Activated CD4-positive, alpha-beta T cell treated with anti-CD3 and anti-CD28 coated beads, Interleukin-2, Interleukin-6, amounts not matched to agents 100 ng/mL and 50 ng/mL, durations not matched to agents 16 hours and 8 hours (primary cell): Measurements from ENCODE around the gene MUC6.

ENCODE experiments used
- DNase-seq: peaks from one replicate; pipeline ENCODE4 v3.0.0-alpha.2; 2020

MUC6 gene, protein sequence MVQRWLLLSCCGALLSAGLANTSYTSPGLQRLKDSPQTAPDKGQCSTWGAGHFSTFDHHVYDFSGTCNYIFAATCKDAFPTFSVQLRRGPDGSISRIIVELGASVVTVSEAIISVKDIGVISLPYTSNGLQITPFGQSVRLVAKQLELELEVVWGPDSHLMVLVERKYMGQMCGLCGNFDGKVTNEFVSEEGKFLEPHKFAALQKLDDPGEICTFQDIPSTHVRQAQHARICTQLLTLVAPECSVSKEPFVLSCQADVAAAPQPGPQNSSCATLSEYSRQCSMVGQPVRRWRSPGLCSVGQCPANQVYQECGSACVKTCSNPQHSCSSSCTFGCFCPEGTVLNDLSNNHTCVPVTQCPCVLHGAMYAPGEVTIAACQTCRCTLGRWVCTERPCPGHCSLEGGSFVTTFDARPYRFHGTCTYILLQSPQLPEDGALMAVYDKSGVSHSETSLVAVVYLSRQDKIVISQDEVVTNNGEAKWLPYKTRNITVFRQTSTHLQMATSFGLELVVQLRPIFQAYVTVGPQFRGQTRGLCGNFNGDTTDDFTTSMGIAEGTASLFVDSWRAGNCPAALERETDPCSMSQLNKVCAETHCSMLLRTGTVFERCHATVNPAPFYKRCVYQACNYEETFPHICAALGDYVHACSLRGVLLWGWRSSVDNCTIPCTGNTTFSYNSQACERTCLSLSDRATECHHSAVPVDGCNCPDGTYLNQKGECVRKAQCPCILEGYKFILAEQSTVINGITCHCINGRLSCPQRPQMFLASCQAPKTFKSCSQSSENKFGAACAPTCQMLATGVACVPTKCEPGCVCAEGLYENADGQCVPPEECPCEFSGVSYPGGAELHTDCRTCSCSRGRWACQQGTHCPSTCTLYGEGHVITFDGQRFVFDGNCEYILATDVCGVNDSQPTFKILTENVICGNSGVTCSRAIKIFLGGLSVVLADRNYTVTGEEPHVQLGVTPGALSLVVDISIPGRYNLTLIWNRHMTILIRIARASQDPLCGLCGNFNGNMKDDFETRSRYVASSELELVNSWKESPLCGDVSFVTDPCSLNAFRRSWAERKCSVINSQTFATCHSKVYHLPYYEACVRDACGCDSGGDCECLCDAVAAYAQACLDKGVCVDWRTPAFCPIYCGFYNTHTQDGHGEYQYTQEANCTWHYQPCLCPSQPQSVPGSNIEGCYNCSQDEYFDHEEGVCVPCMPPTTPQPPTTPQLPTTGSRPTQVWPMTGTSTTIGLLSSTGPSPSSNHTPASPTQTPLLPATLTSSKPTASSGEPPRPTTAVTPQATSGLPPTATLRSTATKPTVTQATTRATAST (N-terminal part only)

DNA sequence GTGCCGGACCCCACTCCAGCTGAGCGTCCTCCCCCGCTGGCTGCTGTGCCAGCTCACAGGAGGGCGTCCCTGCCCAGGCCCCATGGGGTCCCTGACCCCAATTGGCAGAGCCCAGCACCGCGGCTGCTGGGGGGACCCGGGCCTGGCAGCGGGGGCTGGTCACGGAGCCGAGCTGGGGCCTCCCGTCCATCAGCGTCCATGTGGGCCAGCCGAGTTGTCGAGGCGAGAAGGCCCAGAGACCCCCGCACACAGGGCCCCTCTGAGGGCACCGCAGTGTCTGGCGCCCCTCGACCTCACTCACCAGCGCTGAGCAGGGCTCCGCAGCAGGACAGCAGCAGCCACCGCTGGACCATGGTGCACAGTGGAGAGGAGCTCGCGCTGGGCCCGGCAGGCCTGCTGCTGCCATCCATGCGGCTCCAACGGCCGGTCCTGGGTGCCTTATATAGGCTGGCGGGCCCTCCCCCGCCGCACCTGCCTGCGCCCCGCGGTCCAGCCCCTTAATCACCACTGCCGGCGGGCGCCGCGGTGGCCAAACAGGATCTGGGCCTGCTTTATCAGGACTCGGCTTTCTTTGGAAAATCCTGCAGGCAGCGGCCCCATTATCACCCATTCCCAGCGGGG, at the start of gene MUC6:
MUC6 (minus strand) TSS at position 416 of the 621 bp plus-strand sequence; CDS start at position 353, 63 bp downstream.
- no peak for DNase-seq

DNA sequence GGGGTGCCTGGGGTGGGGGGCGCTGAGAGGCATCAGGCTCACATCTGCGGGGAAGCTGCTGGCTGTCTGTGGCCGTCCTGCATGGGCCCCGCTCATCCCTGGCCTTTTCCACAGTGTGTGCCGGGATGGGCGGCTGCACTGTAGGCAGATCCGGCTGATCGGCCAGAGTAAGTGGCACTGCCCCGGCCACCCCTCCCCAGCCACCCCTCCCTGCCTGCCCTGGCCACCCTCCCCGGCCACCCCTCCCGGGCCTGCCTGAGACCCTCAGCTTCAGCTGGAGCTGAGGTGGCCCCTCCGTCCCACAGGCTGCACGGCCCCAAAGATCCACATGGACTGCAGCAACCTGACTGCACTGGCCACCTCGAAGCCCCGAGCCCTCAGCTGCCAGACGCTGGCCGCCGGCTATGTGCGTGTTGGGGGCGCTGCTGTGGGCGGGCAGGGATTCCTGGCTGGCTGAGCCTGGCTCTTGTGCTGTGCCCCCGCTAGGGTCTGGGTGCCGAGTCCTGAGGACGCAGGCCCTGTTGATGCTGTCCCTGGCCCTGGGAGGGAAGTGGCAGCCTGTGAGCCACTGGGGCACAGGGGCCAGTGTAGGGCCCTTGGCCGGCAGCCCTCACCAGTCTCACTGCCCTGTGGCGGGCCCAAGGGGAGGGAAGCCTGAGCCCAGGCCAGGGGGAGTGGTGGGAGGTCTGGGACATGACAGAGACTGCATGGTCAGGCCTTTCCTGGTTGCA, 49.1 kb upstream of the MUC6 start:
- DNase-seq: no peak

DNA sequence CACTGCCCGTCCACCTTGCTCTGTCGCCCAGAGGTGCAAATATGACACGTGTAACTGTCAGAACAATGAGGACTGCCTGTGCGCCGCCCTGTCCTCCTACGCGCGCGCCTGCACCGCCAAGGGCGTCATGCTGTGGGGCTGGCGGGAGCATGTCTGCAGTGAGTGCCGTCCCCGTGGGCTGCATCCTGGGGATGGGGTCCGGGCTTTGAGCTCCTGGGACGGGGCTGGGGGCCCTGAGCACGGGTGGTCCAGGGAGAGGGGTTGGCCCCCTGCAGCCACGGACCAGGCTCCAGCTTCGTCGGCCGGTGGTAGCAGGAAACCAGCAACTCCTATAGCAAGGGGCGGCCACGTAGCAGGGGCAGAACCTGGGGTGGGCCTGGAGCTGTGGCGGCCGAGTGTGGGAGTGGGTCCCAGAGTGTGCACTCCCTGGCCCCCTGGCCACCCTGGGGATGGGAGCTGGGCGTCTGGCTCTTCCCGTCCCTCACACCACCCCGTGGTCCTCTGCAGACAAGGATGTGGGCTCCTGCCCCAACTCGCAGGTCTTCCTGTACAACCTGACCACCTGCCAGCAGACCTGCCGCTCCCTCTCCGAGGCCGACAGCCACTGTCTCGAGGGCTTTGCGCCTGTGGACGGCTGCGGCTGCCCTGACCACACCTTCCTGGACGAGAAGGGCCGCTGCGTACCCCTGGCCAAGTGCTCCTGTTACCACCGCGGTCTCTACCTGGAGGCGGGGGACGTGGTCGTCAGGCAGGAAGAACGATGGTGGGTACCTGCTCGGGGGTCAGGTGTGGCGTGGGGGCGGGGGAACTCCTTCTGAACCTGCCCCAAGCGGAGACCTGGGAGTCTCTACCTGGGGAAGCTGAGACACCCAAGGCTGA, 48.3 kb upstream of the MUC6 start:
- DNase-seq: no peak

DNA sequence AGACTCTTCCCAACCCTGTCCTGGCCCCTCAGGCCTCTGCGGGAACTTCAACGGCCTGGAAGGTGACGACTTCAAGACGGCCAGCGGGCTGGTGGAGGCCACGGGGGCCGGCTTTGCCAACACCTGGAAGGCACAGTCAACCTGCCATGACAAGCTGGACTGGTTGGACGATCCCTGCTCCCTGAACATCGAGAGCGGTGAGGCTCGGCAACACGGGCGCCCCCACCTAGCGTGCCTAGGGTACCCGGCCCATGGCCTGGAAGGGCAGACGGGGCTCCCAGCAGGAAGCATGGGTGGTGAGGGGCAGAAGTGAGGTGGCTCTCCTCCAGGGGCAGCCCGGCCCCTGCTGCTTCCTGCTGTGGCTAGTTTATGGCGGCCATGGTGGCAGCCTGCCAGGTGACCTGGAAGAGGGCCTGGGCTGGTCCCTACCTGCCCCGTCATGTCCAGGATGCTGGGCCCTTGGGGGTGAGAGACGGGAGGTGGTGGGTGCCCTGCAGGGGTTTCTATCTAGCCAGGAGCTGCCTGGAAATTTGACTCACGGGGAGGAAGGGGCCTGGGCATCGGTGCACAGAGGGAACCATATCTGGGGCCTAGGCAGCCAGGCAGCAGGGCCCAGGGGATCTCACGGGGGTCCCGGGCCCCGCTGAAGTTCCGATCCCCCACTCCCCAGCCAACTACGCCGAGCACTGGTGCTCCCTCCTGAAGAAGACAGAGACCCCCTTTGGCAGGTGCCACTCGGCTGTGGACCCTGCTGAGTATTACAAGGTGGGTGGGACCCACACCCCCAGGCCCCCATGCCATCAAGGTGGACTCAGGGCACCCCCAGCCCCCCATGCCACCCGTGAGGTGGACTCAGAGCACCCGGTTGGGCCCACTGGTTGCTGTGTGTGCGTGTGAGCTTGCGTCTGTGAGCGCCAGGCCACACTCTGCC, 47.4 kb upstream of the MUC6 start:
- DNase-seq: no peak

DNA sequence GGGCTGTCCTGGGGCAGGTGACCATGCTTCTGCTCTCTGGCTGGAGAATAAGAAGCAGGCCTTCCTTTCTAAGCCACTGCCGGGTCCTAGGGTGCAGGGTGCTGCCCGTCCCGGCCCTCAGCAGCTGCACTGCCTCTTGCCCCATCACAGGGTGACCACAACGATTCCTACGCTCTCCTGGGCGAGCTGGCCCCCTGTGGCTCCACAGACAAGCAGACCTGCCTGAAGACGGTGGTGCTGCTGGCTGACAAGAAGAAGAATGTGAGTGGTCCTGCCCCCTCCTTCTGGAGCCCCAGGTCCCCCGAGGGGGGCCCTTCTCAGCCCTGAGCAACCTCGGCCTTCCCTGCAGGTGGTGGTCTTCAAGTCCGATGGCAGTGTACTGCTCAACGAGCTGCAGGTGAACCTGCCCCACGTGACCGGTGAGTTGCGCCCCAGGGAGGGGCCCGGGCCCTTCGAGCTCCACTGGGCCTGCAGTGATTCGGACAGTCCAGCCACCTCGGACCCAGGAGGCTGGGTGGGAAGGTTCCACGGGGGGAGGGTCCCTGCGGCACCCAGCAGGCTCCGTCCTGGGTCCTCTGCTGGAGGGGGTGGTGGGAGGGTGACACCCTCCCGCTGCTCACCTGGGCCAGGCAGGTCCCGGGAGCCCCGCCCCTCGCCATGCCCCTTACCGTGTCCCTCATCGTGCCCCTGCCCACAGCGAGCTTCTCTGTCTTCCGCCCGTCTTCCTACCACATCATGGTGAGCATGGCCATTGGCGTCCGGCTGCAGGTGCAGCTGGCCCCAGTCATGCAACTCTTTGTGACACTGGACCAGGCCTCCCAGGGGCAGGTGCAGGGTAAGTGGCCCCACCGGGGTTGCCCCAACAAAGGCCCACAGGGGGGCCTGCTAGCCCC, 46.5 kb upstream of the MUC6 start:
- no peak for DNase-seq

DNA sequence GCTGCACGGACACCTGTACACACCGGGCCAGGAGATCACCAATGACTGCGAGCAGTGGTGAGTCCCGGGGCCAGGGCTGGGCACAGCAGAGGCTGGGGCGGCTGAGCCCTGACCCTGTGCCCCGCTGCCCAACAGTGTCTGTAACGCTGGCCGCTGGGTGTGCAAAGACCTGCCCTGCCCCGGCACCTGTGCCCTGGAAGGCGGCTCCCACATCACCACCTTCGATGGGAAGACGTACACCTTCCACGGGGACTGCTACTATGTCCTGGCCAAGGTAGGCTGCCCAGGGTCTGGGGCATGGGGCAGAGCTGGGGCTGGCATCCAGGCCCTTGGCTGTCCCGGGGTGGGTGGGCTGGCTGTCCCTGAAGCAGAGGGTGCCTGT, 45.8 kb upstream of the MUC6 start:
- no peak for DNase-seq

DNA sequence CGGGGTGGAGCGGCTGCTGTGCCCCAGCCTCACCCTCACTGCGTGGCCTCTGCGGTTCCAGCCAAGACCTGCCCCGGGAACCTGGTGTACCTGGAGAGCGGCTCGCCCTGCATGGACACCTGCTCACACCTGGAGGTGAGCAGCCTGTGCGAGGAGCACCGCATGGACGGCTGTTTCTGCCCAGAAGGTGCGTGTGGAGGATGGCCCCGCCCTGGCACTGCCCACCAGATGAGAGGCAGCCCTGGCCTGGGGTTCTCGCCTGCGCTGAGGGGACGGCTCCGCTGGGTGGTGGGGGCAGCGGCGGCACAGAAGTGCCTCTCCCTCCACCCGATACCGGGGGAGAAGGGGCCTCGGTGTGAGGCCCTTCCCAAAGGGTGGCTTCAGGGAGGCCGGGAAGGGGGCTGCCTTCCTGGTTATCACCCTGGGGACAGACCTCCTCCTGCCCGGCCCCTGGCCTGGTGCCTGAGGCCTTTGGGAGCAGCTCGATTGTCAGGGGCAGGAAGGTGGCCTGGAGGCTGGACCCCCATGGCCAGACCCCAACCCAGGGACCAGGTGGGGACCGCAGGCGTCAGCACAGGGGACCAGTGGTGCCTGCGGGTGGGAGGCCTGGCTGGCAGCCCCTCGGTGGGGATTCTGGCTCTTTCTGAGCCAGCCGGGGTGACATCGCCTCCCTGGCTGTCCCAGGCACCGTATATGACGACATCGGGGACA, 45.2 kb upstream of the MUC6 start:
- no peak for DNase-seq

DNA sequence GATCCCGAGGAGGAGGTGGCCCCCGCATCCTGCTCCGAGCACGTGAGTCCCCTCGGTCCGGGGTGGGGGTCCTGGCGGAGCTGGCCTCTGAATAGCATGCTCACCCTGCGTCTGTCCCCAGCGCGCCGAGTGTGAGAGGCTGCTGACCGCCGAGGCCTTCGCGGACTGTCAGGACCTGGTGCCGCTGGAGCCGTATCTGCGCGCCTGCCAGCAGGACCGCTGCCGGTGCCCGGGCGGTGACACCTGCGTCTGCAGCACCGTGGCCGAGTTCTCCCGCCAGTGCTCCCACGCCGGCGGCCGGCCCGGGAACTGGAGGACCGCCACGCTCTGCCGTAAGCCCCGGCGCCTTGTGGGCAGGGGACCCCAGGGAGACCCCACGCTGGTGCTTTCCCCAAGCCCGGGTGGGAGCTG, 41.7 kb upstream of the MUC6 start:
- no peak for DNase-seq

DNA sequence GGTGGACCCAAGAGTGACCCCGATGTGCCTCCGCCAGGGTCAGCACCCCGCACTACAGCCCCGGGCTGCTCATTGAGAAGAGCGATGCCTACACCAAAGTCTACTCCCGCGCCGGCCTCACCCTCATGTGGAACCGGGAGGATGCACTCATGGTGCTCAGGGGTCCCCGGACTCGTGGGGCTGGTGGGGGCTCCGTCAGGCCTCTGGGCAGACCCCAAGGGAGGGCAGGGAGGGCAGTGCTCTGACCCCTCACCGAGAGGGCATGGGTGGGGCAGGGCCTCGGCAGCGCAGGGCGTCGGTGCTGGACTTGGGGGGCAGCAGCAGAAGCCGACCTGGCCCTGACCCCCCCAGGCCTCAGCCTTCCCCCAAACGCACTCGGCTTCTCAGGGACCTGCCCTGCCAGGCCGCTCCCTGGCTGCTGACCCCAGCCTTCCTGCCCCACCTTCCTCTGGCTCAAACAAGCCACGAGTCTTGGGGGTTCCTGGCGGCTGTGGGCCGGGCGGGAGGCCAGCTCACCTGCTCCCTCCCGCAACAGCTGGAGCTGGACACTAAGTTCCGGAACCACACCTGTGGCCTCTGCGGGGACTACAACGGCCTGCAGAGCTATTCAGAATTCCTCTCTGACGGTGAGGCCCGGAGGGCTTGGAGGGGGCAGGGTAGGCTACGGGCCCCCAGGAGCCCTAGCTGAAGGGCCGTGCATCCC, 41.0 kb upstream of the MUC6 start:
- no peak for DNase-seq

DNA sequence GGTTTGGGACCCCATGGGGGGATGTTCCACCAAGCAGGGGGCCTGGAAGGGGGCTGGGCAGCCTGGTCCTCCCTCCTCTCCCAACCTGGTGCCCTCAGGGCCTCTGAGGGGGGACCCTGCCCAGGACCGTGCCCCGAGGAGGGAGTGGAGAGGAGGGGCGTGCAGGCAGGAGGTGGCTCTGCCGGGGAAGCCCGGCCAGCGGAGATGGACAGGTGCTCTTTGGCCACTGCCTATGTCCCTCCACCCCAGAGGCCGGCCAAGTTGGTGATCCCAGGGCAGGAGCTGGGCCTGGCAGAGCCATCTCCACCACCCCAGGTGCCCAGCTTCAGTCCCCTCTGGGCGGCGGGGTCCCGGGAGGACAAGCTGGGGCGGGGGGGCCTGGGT, 40.5 kb upstream of the MUC6 start:
- DNase-seq: no peak

DNA sequence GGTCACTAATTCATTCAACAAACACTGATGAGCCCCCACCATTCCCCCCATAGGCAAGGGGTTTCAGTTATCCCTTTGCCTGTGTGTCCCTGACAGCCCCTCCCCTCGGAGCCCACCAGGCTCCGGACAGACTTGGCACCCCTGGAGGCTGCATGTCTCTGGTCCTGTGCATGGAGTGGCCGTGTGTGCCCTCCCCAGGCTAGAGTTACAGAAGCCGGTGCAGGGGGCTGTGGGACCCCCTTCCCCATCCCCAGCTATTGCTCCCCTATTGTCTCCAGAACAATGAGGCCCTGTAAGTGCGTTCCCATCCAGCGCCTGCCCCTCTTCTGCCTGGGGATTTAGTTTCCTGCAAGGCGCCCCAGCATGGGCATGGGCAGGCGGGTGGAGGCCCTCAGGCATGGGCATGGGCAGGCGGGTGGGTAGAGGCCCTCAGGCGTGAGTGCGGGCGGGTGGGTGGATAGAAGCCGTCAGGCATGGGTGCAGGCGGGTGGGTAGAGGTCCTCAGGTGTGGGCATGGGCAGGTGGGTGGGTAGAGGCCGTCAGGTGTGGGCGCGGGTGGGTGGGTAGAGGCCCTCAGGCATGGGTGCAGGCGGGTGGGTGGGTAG, 39.6 kb upstream of the MUC6 start:
- no peak for DNase-seq

DNA sequence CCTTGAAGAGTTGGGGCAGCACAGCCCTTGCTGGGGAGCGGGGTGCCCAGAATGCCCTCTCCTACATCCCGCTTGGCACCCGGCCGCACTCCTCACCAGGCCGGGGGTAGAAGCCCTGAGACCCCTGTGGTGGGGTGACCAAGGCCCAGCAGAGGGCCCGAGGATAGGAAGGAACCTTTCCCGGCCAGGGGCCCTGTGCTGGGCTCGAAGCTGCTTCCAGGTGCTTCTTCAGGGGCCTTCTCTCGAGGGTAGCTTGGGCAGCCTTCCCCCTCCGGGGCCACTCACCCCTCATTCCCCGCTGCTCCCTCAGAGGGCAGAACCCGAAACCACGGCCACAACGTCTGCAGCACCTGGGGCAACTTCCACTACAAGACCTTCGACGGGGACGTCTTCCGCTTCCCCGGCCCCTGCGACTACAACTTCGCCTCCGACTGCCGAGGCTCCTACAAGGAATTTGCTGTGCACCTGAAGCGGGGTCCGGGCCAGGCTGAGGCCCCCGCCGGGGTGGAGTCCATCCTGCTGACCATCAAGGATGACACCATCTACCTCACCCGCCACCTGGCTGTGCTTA, 38.9 kb upstream of the MUC6 start:
- no peak for DNase-seq

DNA sequence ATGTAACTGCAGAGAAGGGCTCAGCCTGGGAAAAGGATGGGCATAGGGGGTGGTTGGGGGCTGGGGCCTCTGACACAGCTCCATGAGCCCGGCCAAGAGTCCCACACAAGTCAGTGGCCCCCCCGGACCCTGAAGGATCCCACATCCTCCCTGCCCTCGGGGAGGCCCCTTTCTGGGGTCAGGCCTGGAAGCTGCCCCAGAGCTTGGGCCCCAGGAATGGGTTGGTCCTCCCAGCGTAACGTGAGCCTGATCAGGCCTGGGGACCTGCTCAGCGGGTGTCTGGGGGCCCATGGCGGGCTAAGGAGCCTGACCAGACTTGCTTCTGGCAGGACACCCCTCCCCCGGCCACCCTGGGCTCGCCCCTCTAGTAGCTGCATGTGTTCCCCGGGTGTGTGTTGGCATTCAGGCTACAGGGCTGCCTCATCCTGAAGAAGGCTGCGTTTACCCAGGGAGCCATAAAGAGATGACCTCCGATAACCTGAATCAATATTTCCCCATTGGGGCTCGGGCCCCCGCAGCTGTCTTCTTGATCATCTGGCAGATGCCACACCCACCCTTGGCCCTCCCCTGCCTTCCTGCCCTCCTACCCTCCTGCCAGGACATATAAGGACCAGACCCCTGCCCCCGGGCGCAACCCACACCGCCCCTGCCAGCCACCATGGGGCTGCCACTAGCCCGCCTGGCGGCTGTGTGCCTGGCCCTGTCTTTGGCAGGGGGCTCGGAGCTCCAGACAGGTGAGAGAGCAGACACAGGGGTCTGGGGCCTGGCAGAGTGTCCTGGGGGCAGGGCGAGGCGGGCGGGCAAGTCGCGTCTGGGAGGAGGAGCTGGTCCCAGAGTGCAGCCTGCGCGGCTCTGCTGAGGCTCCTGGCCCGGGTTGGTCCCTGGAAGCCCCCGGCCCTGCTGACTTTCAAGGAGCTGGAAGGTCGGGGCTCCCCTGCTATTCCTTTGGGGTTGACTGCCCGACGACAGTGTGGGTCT, 38.0 kb upstream of the MUC6 start, which contains the start of gene MUC2:
MUC2 (plus strand) TSS at position 631 of the 978 bp plus-strand sequence.
- DNase-seq: no peak

DNA sequence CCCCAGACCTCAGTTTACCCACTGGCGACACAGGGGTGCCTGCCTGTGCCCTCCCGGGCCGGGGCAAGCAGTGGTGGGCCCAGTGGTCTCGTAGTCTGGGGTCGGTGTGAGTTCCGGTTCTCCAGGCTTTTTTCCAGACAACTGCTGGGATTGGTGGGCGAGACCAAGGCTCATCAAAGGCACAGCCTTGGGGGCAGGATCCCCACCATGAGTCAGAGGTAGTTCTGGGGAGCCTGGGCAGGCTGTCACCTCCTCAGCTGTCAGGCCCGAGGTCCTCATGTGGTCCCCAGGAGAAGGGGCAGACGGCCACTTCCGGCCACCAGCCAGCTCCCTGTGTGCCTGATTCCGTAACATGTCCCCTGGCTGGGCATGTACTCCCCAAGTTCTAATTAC, 37.3 kb upstream of the MUC6 start:
- DNase-seq: no peak

DNA sequence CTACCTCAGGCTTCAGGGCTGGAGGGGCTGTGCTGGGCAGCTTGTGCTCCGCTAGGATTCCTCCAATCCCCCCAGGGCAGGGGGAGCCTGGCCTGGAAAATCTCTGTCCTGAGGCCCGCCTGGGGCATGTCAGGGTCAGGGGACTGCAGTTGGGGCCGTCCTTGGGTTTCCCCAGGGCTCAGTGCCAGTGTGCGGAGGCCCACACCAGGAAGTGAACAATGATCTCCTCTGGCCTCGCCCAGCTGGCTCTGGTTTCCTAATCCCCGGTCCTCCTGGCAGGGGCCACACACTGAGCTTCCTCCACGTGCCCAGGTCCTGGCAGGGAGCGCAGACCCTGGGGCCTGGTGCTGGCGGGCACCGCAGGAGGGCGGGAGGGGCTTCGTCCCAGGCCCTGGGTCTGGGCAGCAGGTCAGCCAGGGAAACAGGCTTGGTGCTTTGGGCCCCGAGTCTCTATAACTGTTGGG, 36.8 kb upstream of the MUC6 start:
- DNase-seq: no peak
